ENCODE data around the gene CLDN6. TPM values are rescaled to one million over a fixed set of nuclear protein-coding genes. Genes with fewer than 3 reads are reported as not detected.

CLDN6 gene
- total RNA-seq, 2 donors from 2014 or later: not detected

DNA sequence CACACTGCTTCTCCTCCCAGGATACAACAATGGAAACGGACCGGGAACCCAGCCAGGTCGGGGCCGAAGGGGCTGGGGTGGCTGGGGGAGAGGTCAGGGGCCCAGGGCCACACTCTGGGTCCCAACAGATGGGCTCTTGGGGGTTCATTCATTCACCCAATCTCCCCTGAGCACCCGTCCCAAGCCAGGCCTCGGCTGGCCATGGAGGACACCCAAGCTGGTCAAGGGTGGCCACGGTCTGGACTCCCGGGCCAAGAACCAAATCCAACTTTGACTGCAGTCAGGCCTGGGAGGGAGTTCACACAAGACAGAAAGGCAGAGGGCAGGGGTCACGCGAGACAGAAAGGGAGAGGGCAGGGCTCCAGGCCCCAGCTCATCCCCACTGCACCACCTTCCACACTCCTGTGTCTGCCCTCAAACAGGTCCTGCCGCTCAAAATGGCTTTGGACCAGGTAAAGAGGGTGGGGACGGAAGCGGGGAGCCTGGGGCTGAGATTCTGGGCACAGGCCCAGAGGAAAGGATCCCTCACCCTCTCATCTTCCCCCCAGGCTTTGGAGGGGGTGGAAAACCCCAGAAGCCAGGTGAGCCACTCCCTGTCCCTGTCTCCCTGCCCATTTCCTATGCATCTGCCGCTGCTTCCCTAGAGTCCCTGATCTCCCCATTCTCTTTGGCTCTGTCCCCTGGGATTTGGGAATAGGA, 25.5 kb downstream of the CLDN6 start:
- no peaks in the 10 kb centered on the region for H3K27me3 ChIP-seq (replicated peaks; ENCODE audit: insufficient read depth)
- ATAC-seq (ENCODE audit: insufficient number of reproducible peaks, low FRiP score, low read depth) (no peak), DNase-seq (ENCODE audit: low spot score) (no peak)
- no peaks in the 10 kb centered on the region for H3K4me1 ChIP-seq (ENCODE audit: control insufficient read depth in 1 of 2, low read depth in 2 of 2)
- H3K9me3 ChIP-seq: no peaks in the 10 kb centered on the region
- H3K27ac ChIP-seq: no peak overlapping the region
- H3K4me3 ChIP-seq: no peak overlapping the region
- TF ChIP-seq, protein P1, sequence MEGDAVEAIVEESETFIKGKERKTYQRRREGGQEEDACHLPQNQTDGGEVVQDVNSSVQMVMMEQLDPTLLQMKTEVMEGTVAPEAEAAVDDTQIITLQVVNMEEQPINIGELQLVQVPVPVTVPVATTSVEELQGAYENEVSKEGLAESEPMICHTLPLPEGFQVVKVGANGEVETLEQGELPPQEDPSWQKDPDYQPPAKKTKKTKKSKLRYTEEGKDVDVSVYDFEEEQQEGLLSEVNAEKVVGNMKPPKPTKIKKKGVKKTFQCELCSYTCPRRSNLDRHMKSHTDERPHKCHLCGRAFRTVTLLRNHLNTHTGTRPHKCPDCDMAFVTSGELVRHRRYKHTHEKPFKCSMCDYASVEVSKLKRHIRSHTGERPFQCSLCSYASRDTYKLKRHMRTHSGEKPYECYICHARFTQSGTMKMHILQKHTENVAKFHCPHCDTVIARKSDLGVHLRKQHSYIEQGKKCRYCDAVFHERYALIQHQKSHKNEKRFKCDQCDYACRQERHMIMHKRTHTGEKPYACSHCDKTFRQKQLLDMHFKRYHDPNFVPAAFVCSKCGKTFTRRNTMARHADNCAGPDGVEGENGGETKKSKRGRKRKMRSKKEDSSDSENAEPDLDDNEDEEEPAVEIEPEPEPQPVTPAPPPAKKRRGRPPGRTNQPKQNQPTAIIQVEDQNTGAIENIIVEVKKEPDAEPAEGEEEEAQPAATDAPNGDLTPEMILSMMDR (IDR thresholded peaks at IDR 0.05): no peak
- no peaks in the 10 kb centered on the region for H3K36me3 ChIP-seq

DNA sequence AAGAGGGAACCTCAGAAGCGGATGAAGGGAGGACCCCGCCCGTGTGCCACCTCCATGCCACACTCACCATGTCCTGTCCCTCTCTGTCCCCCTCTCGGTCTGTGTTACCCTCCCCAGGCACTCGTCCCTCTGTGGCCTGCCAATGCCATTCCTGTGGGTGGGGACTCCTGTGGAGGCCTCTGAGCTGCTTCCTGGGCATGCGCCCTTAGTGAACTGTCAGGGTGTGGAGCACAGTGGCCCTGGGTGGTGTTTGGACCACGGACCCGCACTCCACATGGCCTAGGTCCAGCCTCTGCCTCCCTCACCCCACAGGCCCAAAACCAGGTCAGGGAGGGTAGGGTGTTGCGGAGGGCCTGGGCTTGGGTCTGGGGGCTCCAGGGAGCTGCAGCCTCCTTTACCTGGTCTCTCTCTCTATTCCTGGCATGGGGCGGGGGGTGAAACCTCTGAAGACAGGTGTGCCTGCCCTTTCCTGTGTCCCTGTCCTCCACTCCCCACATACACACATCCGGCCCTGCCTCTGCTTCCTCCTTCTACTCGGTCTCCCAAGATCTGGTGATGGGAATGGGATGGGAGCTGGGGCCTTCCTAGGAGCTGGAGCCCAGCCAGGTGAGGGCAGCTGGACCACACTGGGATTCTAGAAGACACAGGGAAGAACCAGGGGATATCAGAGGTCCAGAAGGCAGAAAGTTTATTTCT, 26.3 kb downstream of the CLDN6 start:
- Histone ChIP-seq H3K27ac (no peak overlapping the region), H3K4me3 (no peak overlapping the region), H3K36me3 (no peaks in the 10 kb centered on the region), H3K4me1 (ENCODE audit: control insufficient read depth in 1 of 2, low read depth in 2 of 2) (no peaks in the 10 kb centered on the region), H3K9me3 (no peaks in the 10 kb centered on the region), H3K27me3 (replicated peaks; ENCODE audit: insufficient read depth) (no peaks in the 10 kb centered on the region)
- ATAC-seq (ENCODE audit: insufficient number of reproducible peaks, low FRiP score, low read depth) (no peak), DNase-seq (ENCODE audit: low spot score) (no peak)
- TF ChIP-seq, protein P1 (IDR thresholded peaks at IDR 0.05): no peak

DNA sequence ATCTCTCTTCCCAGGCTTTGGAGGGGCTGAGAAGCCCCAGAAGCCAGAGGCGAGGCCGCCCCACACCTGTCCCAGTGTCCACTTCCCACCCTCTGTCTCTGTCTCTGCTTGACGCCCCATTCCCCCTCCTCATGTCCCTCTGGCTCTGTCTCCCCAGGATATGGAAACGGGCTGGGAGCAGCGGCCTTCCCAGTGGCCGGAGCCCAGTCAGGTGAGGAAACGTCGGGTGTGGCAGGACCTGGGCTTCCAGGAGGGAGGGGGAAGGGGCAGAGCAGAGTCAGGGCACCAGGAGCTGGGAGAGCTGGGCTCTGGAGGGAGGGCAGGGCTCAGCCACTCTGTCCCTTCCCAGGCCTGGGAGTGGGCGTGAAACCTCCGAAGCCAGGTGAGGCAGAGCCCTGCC, 27.1 kb downstream of the CLDN6 start:
- TF ChIP-seq, protein P1 (IDR thresholded peaks at IDR 0.05): no peak
- Histone ChIP-seq H3K27ac (no peak overlapping the region), H3K36me3 (no peaks in the 10 kb centered on the region), H3K9me3 (no peaks in the 10 kb centered on the region), H3K27me3 (replicated peaks; ENCODE audit: insufficient read depth) (no peaks in the 10 kb centered on the region), H3K4me3 (no peak overlapping the region), H3K4me1 (ENCODE audit: control insufficient read depth in 1 of 2, low read depth in 2 of 2) (peaks cover 0 to 2% of the 10 kb centered on the region in 2 donors)
- DNase-seq (ENCODE audit: low spot score): no peak
- no peak for ATAC-seq (ENCODE audit: insufficient number of reproducible peaks, low FRiP score, low read depth)

DNA sequence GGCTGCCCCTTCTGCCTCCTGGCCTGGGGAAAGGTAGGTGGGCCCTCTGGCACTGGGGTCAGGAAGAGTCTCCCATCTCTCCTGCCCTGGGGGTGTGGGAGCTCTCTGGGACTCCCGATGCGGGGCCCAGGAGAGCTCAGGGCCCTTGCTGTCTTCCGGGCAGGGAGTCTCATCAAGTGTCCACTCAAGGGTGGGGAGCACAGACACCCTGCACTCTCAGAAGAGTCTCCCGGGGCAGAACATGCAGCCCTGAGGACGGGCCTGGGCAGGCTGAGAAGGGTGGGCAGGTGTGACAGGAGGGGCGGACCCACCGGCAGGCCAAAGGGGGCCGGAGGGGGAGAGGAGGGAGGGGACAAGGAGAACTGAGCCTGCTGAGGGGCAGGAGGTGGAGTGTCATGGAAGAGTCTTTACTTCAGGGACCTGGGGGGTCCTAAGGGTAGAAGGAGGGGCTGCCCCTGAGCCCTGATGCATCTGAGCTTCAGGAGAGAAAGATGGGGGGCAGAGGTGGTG, 29.3 kb downstream of the CLDN6 start:
- ATAC-seq (ENCODE audit: insufficient number of reproducible peaks, low FRiP score, low read depth): no peak
- Histone ChIP-seq H3K27ac (no peak overlapping the region), H3K36me3 (no peaks in the 10 kb centered on the region), H3K27me3 (replicated peaks; ENCODE audit: insufficient read depth) (no peaks in the 10 kb centered on the region), H3K9me3 (no peaks in the 10 kb centered on the region), H3K4me1 (ENCODE audit: control insufficient read depth in 1 of 2, low read depth in 2 of 2) (peaks cover 0 to 12% of the 10 kb centered on the region in 2 donors), H3K4me3 (no peak overlapping the region)
- TF ChIP-seq, protein P1 (IDR thresholded peaks at IDR 0.05): no peak
- no peak for DNase-seq (ENCODE audit: low spot score)

DNA sequence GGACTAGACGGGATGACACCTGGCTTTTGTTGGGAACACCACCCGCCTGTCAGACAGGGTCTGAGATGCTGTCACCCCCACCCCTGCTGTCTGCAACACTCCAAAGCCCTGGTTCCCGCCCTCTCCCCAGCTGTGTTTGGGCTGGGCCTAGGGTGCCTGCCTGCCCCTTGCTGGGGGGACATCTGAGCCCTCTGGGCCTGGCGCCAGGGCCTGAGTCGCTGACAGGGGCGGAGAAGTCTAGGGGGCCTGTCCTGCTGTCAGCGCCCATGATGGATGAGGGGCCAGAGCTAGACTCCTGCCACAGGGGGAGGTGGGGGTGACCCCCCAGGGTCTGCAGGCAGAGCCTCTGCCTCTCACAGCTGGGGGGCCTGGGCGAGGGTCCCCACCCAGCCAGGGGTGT, 30.1 kb downstream of the CLDN6 start:
- Histone ChIP-seq H3K4me3 (no peak overlapping the region), H3K9me3 (no peaks in the 10 kb centered on the region), H3K27ac (no peak overlapping the region), H3K4me1 (ENCODE audit: control insufficient read depth in 1 of 2, low read depth in 2 of 2) (peaks cover 0 to 13% of the 10 kb centered on the region in 2 donors), H3K36me3 (no peaks in the 10 kb centered on the region), H3K27me3 (replicated peaks; ENCODE audit: insufficient read depth) (no peaks in the 10 kb centered on the region)
- ATAC-seq (ENCODE audit: insufficient number of reproducible peaks, low FRiP score, low read depth) (no peak), DNase-seq (ENCODE audit: low spot score) (no peak)
- TF ChIP-seq, protein P1 (IDR thresholded peaks at IDR 0.05): no peak
